ENCODE measurements around the gene DNASE1L3.
"Not testable (repeated sequence)": the region's sequence is repeated elsewhere in the genome, so short reads cannot be mapped to it uniquely, and the experiment has no call there.

The DNASE1L3 gene

GRCh38 chr3:58210761-58211460, at the start of gene DNASE1L3:
Gene DNASE1L3 (minus strand): TSS chr3:58210972. CDS start chr3:58210906, 66 bp downstream.
- no peak for DNase-seq

DNA sequence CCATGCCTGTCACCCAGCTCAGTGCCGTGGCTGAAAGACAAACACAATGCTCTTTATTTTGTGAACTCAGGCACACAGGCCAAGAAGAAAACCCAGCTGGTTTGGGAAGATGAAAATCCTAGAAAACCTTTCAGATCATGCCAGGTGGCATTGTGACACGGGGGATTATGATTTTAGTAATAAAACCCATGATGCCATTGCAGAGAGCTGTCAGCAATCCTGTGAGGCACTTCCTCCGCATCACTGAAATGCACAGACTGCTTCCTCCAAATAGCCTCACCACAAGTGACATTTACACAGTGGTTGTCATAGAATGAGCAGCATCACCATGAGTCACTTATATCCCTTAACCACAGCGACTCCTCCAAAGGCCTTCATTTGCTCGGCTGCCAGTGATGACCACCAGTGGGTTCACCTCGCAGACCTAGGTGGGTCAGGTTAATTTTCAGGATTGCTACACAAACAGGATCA, 49.5 kb upstream of the DNASE1L3 start:
- no peak for DNase-seq

DNA sequence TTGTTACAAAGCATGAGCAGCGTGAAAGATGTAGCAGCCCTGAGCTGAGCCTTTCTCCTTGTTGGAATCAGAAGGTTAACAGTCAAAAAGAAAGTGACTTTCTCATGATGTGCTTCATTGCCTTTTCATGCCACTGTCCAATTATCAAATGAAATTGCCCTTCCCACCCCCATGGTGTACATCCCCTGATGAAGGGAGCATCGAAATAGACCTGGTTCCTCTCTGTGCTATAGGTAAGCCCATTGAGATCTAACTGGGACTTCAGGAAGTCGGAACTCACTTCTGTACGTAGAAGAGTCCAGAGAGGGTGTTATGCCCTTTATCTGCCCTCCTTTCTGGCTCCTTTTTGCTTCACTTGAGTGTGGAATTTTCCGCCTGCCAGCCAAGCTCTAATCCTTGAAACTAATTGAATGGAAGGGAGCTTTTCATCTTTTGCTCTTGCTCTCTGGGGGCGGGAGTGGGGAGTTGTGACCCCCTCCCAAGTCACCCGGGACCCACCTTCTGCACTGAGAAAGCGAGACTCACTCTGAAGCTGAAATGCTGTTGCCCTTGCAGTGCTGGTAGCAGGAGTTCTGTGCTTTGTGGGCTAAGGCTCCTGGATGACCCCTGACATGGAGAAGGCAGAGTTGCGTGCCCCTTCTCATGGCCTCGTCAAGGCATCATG, 47.8 kb upstream of the DNASE1L3 start:
- DNase-seq = no peak

- DNase-seq = no peak
These were observed 45.7 kb upstream of the DNASE1L3 start for GRCh38 chr3:58256511-58256910.

DNA sequence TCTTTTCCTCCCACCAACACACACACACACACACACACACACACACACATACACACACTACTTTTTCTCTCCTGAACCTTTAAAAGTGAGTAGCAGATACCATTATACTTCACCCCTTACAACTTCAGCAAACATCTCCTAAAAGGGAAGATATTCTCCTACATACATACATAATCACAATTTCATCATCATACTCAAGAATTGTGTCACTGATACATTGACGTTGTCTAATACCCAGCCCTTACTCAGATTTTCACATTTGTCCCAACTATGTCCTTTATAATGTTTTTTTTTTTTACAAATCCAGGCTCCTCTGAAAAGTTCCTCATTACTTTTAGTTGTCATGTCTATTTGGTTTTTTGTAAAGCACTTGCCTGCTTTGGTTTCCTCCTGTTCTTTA, 45.3 kb upstream of the DNASE1L3 start:
- no peak for DNase-seq

DNA sequence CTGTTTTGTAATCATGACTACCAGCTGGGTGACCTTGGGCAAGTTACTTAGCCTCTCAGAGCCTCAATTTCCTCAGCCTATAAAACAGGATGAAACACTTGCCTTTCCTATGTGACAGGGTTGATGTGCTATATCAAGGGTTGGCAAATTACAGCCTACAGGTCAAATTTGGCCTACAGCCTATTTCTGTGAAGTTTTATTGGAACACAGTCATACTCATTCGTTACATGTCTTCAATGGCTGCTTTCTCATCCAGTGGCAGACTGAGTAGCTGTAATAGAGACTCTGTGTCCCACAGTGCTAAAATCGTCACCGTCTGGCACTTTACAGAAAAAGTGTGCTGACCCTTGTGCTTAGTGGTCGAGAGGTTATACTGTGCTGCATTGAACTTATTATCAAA, 43.4 kb upstream of the DNASE1L3 start:
- DNase-seq = no peak

- no peak for DNase-seq
These were observed 40.9 kb upstream of the DNASE1L3 start for GRCh38 chr3:58251631-58252035.

DNA sequence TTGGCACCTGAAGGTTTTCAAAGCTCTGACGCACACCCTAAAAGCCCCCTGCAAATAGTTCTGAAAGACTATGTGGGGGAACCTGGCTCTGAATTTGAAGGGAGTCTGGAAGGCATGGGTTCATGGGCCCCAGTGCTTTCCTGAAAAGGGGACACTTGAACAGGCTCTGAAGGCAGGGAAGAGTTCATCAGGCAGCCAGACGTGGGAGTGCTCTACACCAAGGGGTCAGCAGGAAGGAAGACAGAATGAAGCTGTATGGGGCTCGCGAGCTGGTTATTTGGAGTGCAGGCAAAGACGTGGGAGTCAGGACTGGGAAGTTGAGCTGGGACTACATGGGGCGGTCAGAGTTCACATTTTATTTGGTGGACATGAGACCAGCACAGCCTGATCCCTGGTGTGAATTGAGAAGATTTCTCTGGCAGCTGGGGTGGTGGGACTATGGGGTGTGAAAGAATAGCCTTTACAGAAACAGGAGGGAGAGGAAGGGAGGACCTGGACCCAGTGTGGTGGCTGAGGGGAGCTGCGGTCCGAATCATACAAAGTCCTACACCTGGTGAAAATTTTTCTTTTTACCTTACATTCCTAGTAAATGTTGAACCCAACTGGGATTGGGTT, 39.4 kb upstream of the DNASE1L3 start:
- no peak for DNase-seq

GRCh38 chr3:58249358-58250092, 38.8 kb upstream of the DNASE1L3 start:
- DNase-seq = no peak

DNA sequence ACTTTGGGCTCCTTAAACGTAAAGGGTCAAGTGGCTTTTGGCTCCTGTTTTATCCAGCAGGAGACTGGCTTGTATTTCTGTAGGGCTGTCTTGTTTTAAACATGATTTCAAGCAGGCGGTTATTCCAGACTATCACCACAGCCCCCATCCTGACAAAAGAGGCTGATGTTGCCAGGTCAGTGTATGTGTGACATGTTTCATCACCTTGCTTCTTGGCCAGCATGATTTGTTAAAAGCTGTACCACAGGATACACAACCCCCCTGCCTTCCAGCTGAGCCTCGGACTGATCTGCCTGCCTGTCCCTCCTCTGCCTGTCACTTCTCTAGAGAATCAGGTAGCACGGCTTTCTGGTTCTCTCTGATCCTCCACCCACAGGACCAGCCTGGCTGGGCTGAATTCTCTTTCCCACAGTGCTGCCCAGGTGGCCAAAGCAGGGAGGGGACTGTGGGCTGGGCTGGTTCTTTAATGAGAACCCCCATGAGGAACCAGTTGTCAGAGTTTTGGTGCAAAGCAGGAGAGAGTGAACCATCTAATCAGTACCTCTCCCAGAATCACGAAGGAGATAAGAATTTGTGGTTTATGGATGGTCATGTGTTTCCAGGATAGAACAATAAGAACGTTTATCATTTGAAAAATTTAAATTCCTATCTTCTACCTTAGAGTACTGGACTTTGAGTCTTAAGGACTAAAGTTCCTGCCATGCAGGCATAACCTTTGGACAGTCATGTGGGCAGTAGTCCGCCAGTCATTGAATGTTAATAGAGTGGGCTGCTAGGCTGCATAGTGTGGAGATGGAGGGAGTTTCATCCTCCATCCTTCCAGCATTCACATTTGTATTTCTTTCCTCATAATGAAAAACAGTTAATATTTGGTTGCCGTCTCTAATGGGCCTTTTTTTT, 35.6 kb upstream of the DNASE1L3 start:
- no peak for DNase-seq

GRCh38 chr3:58243976-58244585, 33.3 kb upstream of the DNASE1L3 start:
- no peak for DNase-seq

GRCh38 chr3:58242860-58243259, 32.1 kb upstream of the DNASE1L3 start:
- DNase-seq = not testable (repeated sequence)

- DNase-seq = no peak
These were observed 31.6 kb upstream of the DNASE1L3 start for GRCh38 chr3:58242340-58242739.

- no peak for DNase-seq
These were observed 30.7 kb upstream of the DNASE1L3 start for GRCh38 chr3:58241306-58242044.

GRCh38 chr3:58238830-58239229, 28.1 kb upstream of the DNASE1L3 start:
- DNase-seq = no peak

DNA sequence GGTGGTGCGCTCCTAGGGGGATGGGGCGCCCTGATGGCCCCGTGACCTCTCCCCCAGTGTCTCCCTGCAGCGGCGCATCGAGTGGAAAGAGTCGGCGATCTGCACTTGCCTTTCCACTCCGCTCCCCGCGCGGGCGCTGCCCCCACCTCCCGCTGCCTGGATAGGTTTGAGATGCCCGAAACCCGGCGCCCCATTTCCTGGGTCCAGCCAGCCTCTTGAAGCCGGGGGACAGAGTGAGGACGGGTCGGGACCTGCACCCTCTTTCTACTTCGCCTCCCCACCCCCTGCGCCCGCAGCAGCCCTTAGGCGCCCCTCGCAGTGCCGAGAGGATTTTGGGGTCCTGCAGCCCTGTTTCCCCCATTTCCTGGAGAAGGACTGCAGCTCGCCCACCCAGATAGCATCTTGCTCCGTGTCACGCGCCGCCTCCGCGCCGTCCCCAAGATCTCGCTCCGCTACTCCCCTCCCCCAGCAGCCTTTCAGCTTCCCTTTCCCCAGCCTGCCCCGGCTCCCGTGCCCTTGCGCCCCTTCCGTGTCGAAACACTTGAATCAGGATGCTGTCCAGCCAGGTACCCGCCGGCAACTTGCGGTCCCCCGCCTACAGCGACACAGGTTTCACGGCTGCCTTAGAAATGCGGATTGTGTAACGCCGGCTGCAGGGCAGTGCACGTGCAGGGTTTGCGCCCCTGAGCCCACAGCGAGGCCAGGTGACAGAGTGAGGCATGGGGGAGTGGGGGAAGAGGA, 27.3 kb upstream of the DNASE1L3 start:
- DNase-seq = peak; percentile 32

- peak; percentile 81 for DNase-seq
These were observed 26.6 kb upstream of the DNASE1L3 start, which contains the start of gene ABHD6 for GRCh38 chr3:58237238-58237940. Gene ABHD6 (plus strand): TSS chr3:58237792. CDS start chr3:58256587, 18,795 bp downstream.

DNA sequence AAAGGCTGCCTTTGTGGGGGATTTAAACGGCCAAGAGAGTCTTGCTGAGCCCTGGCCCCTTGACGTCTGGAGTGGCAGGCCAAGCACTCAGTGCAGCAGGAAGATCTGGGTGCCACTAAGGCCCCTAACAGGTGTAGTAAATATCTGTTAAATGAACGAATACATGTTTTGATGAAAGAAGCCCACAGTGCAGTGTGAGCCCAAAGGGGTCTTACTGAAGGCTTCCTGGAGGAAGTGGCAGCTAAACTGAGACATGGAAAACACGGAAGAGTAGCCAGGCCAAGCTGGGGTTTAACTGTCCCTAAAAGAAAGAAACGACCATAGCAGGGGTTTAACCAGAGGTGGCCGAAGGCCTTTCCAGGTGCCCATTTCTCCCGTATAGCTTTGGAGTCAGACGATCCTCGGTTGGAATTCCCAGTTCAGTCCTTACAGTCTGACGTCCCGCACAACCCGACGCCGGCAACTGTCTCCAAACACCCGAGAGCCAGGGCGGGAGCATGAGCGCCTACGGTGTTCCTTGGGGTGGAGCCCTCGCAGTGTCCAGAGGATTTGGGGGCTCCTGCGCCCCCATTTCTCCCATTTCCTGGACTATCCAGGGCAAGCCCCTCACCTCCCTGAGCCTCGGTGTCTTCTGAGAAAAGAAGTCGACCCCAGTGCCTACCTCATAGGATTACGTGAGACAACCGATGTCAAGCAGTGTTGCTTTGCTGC, 25.9 kb upstream of the DNASE1L3 start:
- no peak for DNase-seq

- DNase-seq = no peak
These were observed 25.2 kb upstream of the DNASE1L3 start for GRCh38 chr3:58235970-58236369.

All from activated naive CD4-positive, alpha-beta T cell treated with anti-CD3 and anti-CD28 coated beads, Interleukin-2, amount 50 U/mL, for 16 hours (primary cell).